Tibial artery (tissue), 4 donors: Measurements from ENCODE around the gene VSTM1.

Experiments used
- DNase-seq, 2 donors: peaks; one replicate each; pipeline ENCODE4 v3.0.0-alpha.2; 2019
- H3K27ac ChIP-seq, 2 donors: fragments of 200-600 bp; sonication (generic) in 1 of 2; 1 replicate in 1 of 2; 2 replicates in 1 of 2; pipeline ENCODE4 v1.5.1; 2018 to 2019; ENCODE audit warnings: mild to moderate bottlenecking in 1 of 2
- H3K27me3 ChIP-seq, 2 donors: fragments of 200-600 bp; sonication (generic) in 1 of 2; one replicate each; pipeline versions ENCODE4 v1.5.1 to v1.6.0; 2016 to 2019
- H3K36me3 ChIP-seq, 3 donors: fragments of 200-600 bp; sonication (generic) in 2 of 3; one replicate each; pipeline ENCODE4 v1.5.1; 2016 to 2019; ENCODE audit warnings: mild to moderate bottlenecking in 2 of 3
- H3K4me1 ChIP-seq, 4 donors: fragments of 200-600 bp; sonication (generic) in 2 of 4; 1 replicate in 3 of 4; 2 replicates in 1 of 4; pipeline ENCODE4 v1.5.1; 2016 to 2019
- H3K4me3 ChIP-seq, 2 donors: fragments of 200-600 bp; sonication (generic) in 1 of 2; 1 replicate in 1 of 2; 2 replicates in 1 of 2; pipeline ENCODE4 v1.5.1; 2018 to 2019; ENCODE audit warnings: mild to moderate bottlenecking in 2 of 2
- H3K9me3 ChIP-seq, 3 donors: fragments of 200-600 bp; sonication (generic) in 1 of 3; one replicate each; pipeline ENCODE4 v1.5.1; 2016 to 2019
- intact Hi-C: fragments of 100-400 bp; cut with DNase I; formaldehyde crosslinking; loops from one replicate; pipeline ENCODE4 v1.15.0; 2023; ENCODE audit warnings: low total_unique reads
- TF ChIP-seq, protein P1 (sequence below), 2 experiments: fragments of 200-600 bp in 1 of 2; fragments of 450-650 bp in 1 of 2; IDR thresholded peaks; one replicate each; pipeline ENCODE4 v1.5.1; 2017 to 2019; ENCODE audit warnings: antibody characterized with exemption in 2 of 2, mild to moderate bottlenecking in 1 of 2, moderate library complexity in 1 of 2

The VSTM1 gene

DNA sequence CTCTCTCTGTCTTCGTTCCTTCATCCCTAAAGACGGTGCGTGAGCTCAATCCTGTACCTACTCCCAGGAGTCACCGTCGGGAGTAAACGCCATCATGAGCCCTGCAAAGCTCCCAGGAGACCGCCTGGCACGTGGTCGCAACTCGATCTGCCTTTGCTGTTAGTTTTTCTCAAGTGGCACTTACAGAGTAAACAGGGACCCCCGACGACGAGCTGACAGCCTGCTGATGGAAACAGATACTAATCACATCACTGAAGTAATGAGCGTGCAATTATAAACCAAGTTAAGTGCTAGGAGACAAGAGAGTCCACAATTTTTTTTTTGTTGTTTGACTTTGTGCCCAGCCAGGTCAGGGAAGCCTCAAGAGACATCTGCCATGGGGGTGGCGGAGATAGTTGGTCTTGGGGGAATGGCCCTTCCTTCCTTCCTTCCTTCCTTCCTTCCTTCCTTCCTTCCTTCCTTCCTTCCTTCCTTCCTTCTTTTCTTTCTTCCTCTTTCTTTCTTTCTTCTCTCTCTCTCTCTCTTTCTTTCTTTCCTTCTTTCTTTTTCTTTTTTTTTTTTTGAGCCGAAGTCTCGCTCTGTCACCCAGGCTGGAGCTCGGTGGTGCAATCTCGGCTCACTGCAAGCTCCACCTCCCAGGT lies 48.7 kb downstream of the VSTM1 start:
- H3K4me3 ChIP-seq = no peak overlapping the region
- DNase-seq = no peak
- H3K27me3 ChIP-seq = peaks cover 0 to 38% of the 10 kb centered on the region in 2 donors
- intact Hi-C loops = no loop called here
- H3K9me3 ChIP-seq = no peaks in the 10 kb centered on the region
- H3K27ac ChIP-seq = no peak overlapping the region
- TF ChIP-seq, protein P1, sequence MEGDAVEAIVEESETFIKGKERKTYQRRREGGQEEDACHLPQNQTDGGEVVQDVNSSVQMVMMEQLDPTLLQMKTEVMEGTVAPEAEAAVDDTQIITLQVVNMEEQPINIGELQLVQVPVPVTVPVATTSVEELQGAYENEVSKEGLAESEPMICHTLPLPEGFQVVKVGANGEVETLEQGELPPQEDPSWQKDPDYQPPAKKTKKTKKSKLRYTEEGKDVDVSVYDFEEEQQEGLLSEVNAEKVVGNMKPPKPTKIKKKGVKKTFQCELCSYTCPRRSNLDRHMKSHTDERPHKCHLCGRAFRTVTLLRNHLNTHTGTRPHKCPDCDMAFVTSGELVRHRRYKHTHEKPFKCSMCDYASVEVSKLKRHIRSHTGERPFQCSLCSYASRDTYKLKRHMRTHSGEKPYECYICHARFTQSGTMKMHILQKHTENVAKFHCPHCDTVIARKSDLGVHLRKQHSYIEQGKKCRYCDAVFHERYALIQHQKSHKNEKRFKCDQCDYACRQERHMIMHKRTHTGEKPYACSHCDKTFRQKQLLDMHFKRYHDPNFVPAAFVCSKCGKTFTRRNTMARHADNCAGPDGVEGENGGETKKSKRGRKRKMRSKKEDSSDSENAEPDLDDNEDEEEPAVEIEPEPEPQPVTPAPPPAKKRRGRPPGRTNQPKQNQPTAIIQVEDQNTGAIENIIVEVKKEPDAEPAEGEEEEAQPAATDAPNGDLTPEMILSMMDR (IDR thresholded peaks at IDR 0.05) = no peak
- H3K36me3 ChIP-seq = no peaks in the 10 kb centered on the region
- no peaks in the 10 kb centered on the region for H3K4me1 ChIP-seq

DNA sequence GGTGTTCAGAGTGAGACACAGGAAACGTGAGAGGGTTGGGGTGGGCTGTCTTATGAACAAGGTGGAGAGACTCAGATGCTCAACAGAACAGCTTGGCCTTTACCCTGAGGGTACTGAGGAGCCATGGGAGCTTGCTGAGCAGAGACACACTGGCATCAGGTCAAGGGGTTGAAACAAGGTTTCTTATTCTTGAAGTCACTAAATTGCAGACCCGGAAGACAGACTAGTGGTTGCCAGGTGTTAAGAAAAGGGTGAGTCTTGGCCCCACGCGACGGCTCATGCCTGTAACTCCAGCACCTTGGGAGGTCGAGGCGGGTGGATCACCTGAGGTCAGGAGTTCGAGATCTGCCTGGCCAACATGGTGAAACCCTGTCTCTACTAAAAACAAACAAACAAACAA lies 49.8 kb downstream of the VSTM1 start:
- H3K4me3 ChIP-seq = no peak overlapping the region
- TF ChIP-seq, protein P1 (IDR thresholded peaks at IDR 0.05) = no peak
- no peaks in the 10 kb centered on the region for H3K4me1 ChIP-seq
- H3K27me3 ChIP-seq = peaks cover 0 to 41% of the 10 kb centered on the region in 2 donors
- H3K36me3 ChIP-seq = no peaks in the 10 kb centered on the region
- intact Hi-C loops = no loop called here
- H3K27ac ChIP-seq = no peak overlapping the region
- H3K9me3 ChIP-seq = no peaks in the 10 kb centered on the region
- no peak for DNase-seq

DNA sequence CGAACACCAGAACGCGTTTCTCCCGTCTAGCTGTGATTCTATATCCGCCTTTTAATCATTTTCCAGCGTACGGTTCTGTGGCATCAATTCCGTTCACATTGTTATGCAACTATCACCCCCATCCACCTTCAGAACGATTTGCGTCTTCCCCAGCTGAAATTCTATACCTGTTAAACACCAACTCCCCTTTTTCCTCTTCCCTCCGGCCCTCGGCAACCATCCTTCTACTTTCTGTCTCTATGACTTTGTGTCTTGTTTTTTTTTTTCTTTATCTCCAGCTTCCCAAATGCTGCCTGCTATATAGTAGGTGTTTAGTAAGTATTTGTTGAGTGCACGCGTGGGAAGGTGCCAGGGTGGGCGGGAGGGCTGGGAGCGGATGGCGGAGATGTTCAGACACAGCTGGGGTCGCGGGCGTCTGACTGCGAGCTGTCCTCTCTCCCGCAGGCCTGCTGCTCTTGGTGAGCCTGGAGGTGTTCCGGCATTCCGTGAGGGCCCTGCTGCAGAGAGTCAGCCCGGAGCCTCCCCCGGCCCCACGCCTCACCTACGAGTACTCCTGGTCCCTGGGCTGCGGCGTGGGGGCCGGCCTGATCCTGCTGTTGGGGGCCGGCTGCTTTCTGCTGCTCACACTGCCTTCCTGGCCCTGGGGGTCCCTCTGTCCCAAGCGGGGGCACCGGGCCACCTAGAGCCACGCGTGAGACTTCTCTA lies 52.0 kb downstream of the VSTM1 start:
- Histone ChIP-seq H3K27ac (no peak overlapping the region), H3K4me1 (no peaks in the 10 kb centered on the region), H3K4me3 (no peak overlapping the region), H3K27me3 (peaks cover 0 to 41% of the 10 kb centered on the region in 2 donors), H3K9me3 (no peaks in the 10 kb centered on the region), H3K36me3 (no peaks in the 10 kb centered on the region)
- no peak for DNase-seq
- intact Hi-C loops = no loop called here
- TF ChIP-seq, protein P1 (IDR thresholded peaks at IDR 0.05) = no peak

DNA sequence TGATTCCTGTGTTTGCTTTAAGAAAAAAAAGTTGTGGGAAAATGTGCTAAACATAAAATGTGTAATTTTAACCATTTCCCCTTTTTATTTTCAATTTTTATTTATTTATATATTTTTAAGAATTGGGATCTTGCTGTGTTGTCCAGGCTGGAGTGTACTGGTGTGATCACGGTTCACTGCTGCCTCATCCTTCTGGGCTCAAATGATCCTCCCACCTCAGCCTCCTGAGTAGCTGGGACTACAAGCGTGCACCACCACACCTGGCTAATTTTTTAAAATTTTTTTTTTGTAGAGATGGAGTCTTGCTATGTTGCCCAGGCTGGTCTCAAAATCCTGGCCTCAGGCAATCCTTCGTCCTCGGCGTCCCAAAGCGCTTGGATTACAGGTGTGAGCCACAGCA lies 53.2 kb downstream of the VSTM1 start:
- Histone ChIP-seq H3K9me3 (no peaks in the 10 kb centered on the region), H3K4me1 (no peaks in the 10 kb centered on the region), H3K27me3 (peaks cover 0 to 32% of the 10 kb centered on the region in 2 donors)

DNA sequence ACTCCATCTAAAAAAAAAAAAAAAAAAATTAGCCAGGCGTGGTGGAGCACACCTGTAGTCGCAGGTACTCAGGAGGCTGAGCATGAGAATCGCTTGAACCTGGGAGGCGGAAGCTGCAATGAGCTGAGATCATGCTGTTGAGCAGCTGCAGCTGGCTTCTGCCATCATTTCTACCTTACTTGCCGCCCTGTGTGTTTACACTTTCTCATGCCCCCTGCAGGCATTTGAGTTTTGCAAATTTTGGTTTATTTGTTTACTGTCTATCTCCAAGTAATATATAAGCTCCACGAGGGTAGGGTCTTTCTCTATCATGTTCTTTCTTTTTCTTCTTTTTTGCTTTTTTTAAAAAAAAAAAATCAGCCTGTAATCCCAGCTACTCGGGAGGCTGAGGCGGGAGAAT lies 54.3 kb downstream of the VSTM1 start:
- no peak for DNase-seq
- Histone ChIP-seq H3K27me3 (peaks cover 0 to 30% of the 10 kb centered on the region in 2 donors), H3K4me1 (no peaks in the 10 kb centered on the region), H3K4me3 (no peak overlapping the region), H3K27ac (no peak overlapping the region), H3K9me3 (no peaks in the 10 kb centered on the region), H3K36me3 (no peaks in the 10 kb centered on the region)
- intact Hi-C loops = no loop called here
- TF ChIP-seq, protein P1 (IDR thresholded peaks at IDR 0.05) = no peak

More for the DNA sequence above, 53.2 kb downstream of the VSTM1 start:
- TF ChIP-seq, protein P1 (IDR thresholded peaks at IDR 0.05) = no peak
- no peak for DNase-seq
- Histone ChIP-seq H3K4me3 (no peak overlapping the region), H3K27ac (no peak overlapping the region), H3K36me3 (no peaks in the 10 kb centered on the region)
- intact Hi-C loops = no loop called here
